ENCODE results near the gene ATXN7L2.

The ATXN7L2 gene

DNA sequence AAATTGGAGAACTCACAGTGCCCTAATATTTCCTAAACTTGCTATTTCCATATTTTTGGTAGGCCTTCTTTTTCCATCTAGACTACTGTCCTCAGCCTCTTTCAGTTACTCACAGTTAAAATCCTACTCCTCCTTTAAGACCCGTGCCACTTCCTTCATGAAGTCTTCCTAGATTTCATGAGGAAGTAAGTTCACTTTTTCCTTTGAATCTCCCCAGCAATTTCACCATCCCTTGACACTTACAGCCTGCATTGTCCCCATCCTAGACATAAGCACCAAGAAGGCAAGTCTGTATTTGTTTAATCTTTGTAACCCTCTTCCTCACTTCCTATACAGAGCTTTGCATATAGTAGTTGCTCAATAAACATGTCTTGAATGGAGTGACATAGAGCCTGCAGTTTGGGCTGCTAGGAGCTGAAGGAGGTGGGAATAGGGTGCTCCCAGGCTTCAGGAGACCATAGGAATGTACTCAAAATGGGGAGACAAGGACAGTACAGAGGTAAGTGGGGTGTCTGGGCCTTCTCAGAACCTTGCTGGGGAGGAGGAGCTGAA is 50.7 kb downstream of the ATXN7L2 start:
- TF ChIP-seq GATA3 (IDR thresholded peaks at IDR 0.05; ENCODE audit: low read depth, low read length) (no peak), GATA2 (IDR thresholded peaks at IDR 0.05; ENCODE audit: low read depth, low read length) (no peak)

GRCh38 chr1:109535481-109535880 is 51.8 kb downstream of the ATXN7L2 start:
- TF ChIP-seq GATA2 (IDR thresholded peaks at IDR 0.05; ENCODE audit: low read depth, low read length), result no peak
- no peak for TF ChIP-seq GATA3 (IDR thresholded peaks at IDR 0.05; ENCODE audit: low read depth, low read length)

- TF ChIP-seq GATA2 (IDR thresholded peaks at IDR 0.05; ENCODE audit: low read depth, low read length) (no peak), GATA3 (IDR thresholded peaks at IDR 0.05; ENCODE audit: low read depth, low read length) (no peak)
Observed at GRCh38 chr1:109535971-109536491, 52.3 kb downstream of the ATXN7L2 start.

- TF ChIP-seq GATA3 (IDR thresholded peaks at IDR 0.05; ENCODE audit: low read depth, low read length) (no peak), GATA2 (IDR thresholded peaks at IDR 0.05; ENCODE audit: low read depth, low read length) (no peak)
Observed at GRCh38 chr1:109537450-109538178, 53.9 kb downstream of the ATXN7L2 start.

DNA sequence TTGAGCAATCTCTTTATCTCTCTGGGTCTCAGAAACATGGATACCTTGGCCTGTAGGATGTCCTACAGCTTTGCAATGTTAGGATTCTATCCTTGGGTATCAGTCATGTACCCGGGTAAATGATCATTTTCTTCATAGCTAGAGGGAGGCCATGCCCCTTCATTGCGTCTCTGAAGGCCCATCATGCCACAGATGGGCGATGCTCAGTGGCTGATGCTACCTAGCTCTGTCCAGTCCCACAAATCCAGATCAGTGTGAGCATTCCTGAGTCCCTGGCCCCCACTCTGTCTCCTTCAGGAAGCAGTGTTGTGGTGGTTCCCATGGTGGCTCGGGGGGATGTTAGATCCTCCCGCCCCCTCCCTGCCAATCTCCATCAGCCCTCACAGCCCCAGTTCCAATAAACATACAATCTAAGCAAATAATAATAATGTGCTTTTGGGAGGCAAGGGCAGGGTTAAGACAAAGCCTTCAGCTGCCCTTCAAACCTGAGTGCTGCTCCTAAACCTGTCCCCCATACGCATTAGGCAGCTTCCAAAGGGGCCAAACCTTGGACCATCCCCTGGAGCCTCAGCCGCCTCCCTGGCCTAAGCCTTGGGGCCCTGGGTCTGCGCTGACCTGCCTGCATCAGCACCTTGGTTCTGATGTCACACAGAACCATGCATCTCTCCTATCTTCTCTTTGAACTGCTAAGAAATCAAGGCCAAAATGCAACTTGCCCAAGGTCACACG is 55.3 kb downstream of the ATXN7L2 start:
- no peak for TF ChIP-seq GATA2 (IDR thresholded peaks at IDR 0.05; ENCODE audit: low read depth, low read length)
- no peak for TF ChIP-seq GATA3 (IDR thresholded peaks at IDR 0.05; ENCODE audit: low read depth, low read length)

- TF ChIP-seq GATA3 (IDR thresholded peaks at IDR 0.05; ENCODE audit: low read depth, low read length) (no peak), GATA2 (IDR thresholded peaks at IDR 0.05; ENCODE audit: low read depth, low read length) (no peak)
Observed at GRCh38 chr1:109539676-109540075, 56.0 kb downstream of the ATXN7L2 start, which contains the start of gene GPR61. Gene GPR61, plus strand, starts transcription at chr1:109539872. Its CDS starts 3,151 bp downstream, at chr1:109543023.

- TF ChIP-seq GATA2 (IDR thresholded peaks at IDR 0.05; ENCODE audit: low read depth, low read length) (no peak), GATA3 (IDR thresholded peaks at IDR 0.05; ENCODE audit: low read depth, low read length) (no peak)
Observed at GRCh38 chr1:109541102-109541501, 57.4 kb downstream of the ATXN7L2 start.

Data from SH-SY5Y (cell line).